Mucosa of descending colon (tissue), 3 donors: ENCODE measurements around the gene KCNB1. TPM values are rescaled to one million over a fixed set of nuclear protein-coding genes. Genes with fewer than 3 reads are reported as not detected.

ENCODE experiments used
- ATAC-seq: fragments of 200-7000 bp; cut with Tn5 transposase; one replicate; pipeline ENCODE4 v1.9.1; 2020; ENCODE audit warnings: mild to moderate bottlenecking, moderate library complexity
- DNase-seq, 3 donors: peaks; one replicate each; pipeline ENCODE4 v3.0.0-alpha.2; 2020
- H3K36me3 ChIP-seq: fragments of 200-600 bp; one replicate; pipeline ENCODE4 v1.8.0; 2021; ENCODE audit warnings: low read depth, mild to moderate bottlenecking
- H3K4me1 ChIP-seq: fragments of 200-600 bp; one replicate; pipeline ENCODE4 v1.8.0; 2021; ENCODE audit warnings: low read depth, mild to moderate bottlenecking
- H3K4me3 ChIP-seq: fragments of 200-600 bp; one replicate; pipeline ENCODE4 v1.8.0; 2021; ENCODE audit warnings: mild to moderate bottlenecking
- H3K9me3 ChIP-seq: fragments of 200-600 bp; one replicate; pipeline ENCODE4 v1.8.0; 2021; ENCODE audit warnings: mild to moderate bottlenecking
- CTCF ChIP-seq: fragments of 200-600 bp; IDR thresholded peaks from one replicate; pipeline ENCODE4 v1.8.0; 2022; ENCODE audit warnings: antibody characterized with exemption, mild to moderate bottlenecking
- intact Hi-C, 2 donors: fragments of 100-400 bp; cut with DNase I in 1 of 2; cut with micrococcal nuclease in 1 of 2; formaldehyde crosslinking; loops; one replicate each; pipeline versions ENCODE4 v1.11.0 to v1.11.1; 2022; cut with DNase I, micrococcal nuclease
- total RNA-seq, 3 donors: library from RNA; stranded (reverse); fragmentation: NEBNext Ultra II Directional in 2 of 3; extraction: Animal tissue kit (Norgen Biotek cat#: 25700) in 2 of 3; gene quantifications; one replicate each; pipeline versions ENCODE4 v1.2.1 to v1.2.4, GENCODE V29; 2021 to 2023
- donor health status: DM: no; HTN: no; CAD: no; lungs with moderate emphysema.
- donor health status: DM: no; HTN: no; CAD: no.
- donor health status: DM: no; HTN: yes; CAD: no.

KCNB1 gene
- total RNA-seq, 3 donors from 2014 or later = 0.46 to 14.6 (median 2.3) TPM

GRCh38 chr20:49445176-49445575, 37.3 kb downstream of the KCNB1 start:
- Histone ChIP-seq H3K36me3 (no peaks in the 10 kb centered on the region), H3K9me3 (no peaks in the 10 kb centered on the region), H3K4me3 (no peak overlapping the region), H3K4me1 (no peaks in the 10 kb centered on the region)
- TF ChIP-seq CTCF = no peak
- ATAC-seq = no peak
- DNase-seq = no peak
- intact Hi-C loops = no loop called here

- no peak for ATAC-seq
- Histone ChIP-seq H3K36me3 (no peaks in the 10 kb centered on the region), H3K4me1 (no peaks in the 10 kb centered on the region), H3K4me3 (no peak overlapping the region), H3K9me3 (no peaks in the 10 kb centered on the region)
- intact Hi-C loops = no loop called here
- DNase-seq = no peak
- TF ChIP-seq CTCF = no peak
Measured at GRCh38 chr20:49444553-49444990, 37.9 kb downstream of the KCNB1 start.

GRCh38 chr20:49437057-49437456, 45.4 kb downstream of the KCNB1 start:
- Histone ChIP-seq H3K9me3 (no peaks in the 10 kb centered on the region), H3K4me3 (no peak overlapping the region), H3K4me1 (no peaks in the 10 kb centered on the region), H3K36me3 (no peaks in the 10 kb centered on the region)
- ATAC-seq (no peak), DNase-seq (no peak)
- TF ChIP-seq CTCF = no peak
- intact Hi-C loops = no loop called here

GRCh38 chr20:49435639-49436038, 46.8 kb downstream of the KCNB1 start:
- no peaks in the 10 kb centered on the region for H3K36me3 ChIP-seq
- no peak overlapping the region for H3K4me3 ChIP-seq
- no peaks in the 10 kb centered on the region for H3K4me1 ChIP-seq
- TF ChIP-seq CTCF = no peak
- intact Hi-C loops = no loop called here
- DNase-seq (no peak), ATAC-seq (no peak)
- no peaks in the 10 kb centered on the region for H3K9me3 ChIP-seq

GRCh38 chr20:49433333-49433732, 49.1 kb downstream of the KCNB1 start:
- Histone ChIP-seq H3K4me1 (no peaks in the 10 kb centered on the region), H3K9me3 (no peaks in the 10 kb centered on the region), H3K36me3 (no peaks in the 10 kb centered on the region), H3K4me3 (no peak overlapping the region)
- ATAC-seq (no peak), DNase-seq (no peak)
- TF ChIP-seq CTCF = no peak
- intact Hi-C loops = no loop called here

- no peak for TF ChIP-seq CTCF
- no peak for ATAC-seq
- H3K9me3 ChIP-seq = no peaks in the 10 kb centered on the region
- intact Hi-C loops = no loop called here
- no peak for DNase-seq
- H3K36me3 ChIP-seq = no peaks in the 10 kb centered on the region
- H3K4me1 ChIP-seq = no peaks in the 10 kb centered on the region
- no peak overlapping the region for H3K4me3 ChIP-seq
Measured at GRCh38 chr20:49432550-49432949, 49.9 kb downstream of the KCNB1 start.
